NCI-H1092 treated with DMSO at 0.1 percent for 48 hours (cell line): ENCODE data around the gene KCNK10.
"Not testable (repeated sequence)": the region's sequence is repeated elsewhere in the genome, so short reads cannot be mapped to it uniquely, and the experiment has no call there.

ENCODE experiments used
- DNase-seq: peaks from one replicate; lab custom pipeline; 2025; lab: John Stamatoyannopoulos, UW

KCNK10 gene

DNA sequence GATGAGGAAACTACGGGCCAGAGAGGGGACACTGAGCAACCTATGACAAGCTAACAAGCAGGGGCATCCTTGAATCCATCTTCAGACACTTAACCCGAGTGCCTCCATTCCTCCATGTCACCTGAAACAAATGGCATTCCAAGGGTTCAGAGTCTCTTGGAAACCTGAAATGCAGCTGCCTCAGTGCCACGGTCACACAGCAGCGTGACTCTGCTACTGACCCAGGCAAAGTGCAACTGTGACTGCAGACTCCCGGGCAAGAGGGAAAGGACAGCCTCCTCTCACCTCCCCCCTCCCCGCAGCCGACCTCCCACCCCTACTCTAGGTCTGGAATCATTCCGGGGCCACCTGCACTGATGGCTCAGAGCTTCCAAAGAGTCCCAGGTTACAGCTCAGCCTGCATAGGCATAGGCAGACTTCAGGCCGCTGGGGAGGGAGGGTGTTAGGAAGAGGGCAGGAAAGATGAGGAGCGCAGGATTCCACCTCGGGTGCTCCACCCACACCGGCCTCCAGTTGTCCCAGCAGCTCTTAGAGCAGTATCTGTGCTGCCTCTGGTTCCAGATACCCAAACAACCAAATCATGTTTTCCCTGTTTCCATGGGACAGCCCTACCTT lies 53.2 kb downstream of the KCNK10 start:
- no peak for DNase-seq

DNA sequence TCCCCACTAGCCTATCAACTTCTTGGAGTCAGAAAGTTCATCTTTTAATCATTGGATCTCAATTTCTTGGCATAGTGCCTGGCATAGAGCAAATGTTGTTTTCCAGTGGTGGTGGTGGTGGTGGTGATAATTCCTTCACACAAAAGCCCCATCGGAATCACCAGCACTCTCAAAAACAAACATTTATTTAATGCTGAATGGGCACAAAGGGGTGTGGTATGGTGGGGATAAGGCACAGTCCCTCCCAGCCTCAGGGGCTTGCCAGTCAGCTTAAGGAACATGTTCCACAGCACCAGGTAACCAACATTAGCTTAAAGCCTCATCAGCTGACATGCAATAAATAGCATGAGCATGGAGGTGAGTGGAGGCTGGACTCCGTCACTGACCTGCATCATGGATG lies 56.6 kb downstream of the KCNK10 start:
- DNase-seq: no peak

DNA sequence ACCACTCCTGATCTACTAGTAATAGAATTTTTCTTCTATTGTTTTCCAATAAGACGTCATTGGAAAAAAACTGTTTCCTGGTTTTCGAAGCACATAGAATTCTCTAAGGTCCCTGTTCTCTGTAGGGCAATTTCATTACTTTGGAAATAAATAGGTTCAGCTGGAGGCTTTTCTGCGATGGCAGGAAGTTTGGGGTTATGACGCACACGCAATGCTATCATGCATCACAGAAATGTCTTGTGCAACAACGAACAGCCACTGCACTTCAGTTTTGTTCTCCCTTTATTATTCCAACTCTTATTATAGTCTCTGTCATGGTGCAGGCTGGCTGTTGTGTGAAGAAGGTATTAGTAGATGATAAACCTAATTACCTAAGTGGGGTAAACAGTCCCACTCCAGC lies 59.0 kb downstream of the KCNK10 start:
- no peak for DNase-seq

DNA sequence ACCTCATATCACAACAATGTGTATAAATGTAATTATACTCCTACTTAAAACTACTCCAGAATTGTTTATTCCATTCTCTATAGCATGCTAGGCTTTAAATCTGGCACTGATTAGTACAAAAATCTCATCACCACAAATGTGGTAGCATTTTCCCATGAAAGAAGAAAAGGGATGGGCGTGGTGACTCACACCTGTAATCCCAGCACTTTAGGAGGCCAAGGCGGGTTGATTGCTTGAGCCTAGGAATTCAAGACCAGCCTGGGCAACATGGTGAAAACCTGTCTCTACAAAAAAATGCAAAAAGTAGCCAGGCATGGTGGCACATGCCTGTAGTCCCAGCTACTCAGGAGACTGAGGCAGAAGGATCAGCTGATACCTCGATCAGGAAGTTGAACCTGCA lies 61.8 kb downstream of the KCNK10 start:
- DNase-seq: not testable (repeated sequence)

DNA sequence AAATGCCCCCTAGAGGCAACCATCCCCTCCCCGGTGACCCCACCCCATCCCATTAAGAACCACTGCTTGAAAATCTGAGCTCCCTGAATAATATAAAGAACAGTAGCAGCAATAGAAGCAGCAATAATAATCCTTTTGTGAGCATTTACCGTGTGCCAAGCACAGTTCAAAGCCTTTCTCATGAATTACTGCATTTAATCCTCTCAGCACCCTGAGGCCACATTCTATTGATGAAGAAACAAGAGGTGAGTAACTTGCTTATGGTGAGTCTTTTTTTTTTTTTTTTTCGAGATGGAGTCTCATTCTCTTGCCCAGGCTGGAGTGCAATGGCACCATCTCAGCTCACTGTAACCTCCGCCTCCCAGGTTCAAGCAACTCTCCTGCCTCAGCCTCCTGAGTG lies 65.0 kb downstream of the KCNK10 start:
- DNase-seq: no peak

DNA sequence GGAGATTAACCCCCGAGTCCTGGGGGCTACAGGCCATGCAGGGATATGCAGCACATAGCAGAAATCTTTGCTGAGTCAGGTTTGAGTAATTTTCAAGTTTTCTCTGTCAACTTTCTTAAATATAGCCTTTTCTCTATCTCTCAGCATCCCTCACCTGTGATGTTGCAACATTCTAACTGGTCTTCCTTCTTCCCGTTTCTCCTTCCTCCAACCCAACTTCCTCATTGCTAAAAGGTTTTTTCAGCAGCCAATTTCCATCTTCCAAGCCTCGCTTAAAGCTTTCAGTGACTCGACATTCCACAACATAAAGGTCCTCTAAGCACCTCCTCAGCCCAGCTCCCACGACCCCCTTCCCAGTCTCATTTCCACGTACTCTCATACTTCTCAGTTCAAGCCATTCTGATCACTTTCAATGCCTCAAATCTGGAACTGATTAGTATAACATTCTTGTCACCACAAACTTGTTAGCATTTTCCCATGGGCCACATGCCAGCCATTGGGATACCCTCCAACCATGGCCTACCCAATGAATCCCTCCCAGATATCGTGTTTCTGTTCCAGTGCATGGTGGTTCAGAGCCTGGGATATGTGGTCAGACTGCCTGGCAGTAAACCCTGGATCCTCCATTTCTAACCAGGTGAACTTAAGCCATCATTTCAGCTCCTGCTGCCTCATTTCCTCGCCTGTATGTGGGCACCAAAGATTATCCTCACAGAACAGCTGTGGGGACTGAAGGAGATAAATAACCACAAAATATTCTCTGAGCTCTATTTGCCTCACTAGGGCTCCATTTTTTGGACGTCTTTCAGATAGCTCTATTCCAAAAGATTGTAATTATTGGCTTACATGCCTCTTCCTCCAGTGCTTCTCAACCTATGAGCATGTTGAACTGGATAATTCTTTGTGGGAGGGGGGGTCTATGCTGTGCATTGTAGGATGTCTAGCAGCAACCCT lies 65.8 kb downstream of the KCNK10 start:
- DNase-seq: no peak

DNA sequence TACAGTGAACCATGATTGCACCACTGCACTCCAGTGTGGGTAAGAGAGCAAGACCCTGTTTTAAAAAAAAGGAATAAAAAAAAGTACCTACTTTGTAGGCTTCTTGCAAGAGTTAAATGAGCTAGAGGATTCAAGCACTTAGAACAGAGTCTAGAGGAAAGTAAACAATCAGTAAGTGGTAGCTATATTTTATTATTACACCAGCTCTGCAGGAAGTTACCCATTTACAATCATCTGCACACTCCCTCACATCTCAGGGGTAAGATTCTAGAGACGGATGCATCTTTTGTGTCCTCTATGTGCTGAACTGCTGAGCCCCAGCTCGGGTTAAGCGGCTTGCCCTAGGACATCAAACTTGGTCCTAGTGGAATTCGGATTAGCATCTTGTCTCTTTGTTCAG lies 67.3 kb downstream of the KCNK10 start:
- no peak for DNase-seq

DNA sequence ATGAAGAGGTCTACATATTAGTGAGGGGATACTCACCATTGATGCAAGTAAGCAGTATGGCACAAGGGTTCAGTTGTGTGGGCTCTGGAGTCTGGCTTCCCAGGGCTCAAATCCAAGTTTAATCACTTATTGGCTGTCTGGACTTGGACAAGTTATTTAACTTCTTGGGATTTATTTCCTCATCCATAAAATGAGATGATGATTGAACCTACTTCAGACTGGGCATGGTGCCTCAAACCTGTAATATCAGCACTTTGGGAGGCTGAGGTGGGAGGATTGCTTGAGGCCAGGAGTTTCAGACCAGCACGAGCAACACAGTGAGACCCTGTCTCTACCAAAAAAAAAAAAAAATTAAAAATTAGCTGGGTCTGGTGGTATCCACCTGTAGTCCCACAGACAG lies 67.9 kb downstream of the KCNK10 start:
- no peak for DNase-seq

DNA sequence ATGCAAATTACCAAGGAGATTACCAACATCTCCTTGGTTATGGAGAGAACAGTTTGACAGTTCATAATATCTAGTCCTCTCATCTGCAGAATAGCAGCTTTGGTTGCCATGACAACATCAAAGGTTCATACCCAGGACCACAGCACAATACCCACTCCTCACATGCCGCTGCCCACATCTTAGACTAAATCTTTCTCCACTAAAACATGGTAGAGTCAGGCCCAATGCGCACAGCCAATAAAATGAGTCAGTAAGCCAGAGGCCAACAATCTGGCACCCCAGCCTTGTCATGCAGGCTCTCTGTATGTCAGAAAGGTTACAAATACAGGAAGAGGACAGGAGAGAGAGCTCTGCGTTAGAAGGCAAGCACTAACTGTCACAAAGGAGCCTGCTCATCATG lies 70.6 kb downstream of the KCNK10 start:
- no peak for DNase-seq

DNA sequence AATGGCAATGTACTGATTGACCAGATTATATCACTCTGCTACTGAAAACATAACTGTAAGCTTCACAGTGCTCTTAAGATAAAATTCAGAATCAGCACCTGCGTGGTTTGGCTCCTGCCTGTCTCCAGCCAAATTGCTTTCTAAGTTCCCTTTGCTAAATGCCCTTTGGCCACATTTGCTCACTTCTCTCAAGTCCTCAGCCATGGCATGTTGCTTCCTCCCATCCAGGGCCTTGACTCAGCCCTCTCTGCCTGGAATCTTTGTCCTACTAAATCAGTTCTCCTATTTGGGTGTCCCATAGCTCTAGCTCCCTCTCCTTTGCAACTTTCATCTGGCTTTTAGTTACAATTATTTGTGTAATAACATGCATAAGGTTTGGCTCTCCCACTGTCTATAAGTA lies 71.4 kb downstream of the KCNK10 start:
- no peak for DNase-seq

DNA sequence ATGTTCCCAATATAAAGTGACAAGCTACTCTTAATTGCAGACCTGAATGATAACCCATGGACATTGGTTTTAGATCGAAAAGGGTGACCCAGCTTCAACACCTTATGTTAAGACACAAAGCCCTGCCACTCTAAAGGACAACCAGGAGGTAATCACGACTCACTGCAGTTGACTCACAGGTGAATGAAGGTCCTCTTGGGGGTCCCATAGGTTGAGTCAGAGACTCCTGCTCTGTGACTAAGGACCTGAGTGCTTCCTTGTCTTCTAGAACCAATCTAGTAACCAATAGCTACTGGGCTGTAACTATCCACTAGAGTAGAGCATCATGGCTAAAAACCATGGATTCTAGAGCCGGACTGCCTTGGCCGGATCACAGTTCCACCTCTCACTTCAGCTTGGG lies 73.8 kb downstream of the KCNK10 start:
- DNase-seq: no peak

DNA sequence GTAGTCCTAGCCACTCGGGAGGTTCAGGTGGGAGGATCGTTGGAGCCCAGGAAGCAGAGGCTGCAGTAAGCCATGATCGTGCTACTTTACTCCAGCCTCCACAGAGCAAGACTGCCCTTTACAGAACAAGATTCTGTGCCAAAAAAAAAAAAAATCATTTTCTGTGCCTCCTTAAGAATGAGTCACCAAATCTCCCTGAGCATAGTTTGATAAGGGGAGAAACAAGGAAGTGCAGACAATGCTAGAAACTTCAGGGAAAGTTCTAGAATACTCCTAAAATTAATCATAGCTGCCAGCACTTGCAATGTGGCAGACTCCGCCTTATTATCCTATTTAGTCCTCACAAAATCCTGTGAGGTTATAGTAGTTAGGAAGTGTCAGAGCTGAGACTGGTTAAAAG lies 74.5 kb downstream of the KCNK10 start:
- no peak for DNase-seq

DNA sequence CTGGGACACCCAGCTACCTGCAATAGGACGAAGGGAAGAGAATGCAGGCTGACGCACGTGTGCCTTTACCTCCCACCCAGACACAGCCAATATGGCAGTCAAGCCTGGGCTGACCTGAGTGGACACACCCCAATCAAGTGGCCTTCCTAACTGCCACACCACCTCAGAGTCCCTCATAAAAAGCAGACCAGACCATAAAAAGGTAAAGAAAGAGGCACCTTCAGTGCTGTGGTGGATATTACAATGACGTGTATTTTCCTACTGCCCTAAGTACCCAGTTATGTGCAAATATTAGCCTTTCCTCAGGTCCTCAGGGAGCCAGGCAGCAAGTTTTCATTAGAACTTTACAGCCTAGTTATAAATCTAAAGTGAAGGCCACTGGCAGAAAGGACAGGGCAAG lies 75.8 kb downstream of the KCNK10 start:
- DNase-seq: no peak

DNA sequence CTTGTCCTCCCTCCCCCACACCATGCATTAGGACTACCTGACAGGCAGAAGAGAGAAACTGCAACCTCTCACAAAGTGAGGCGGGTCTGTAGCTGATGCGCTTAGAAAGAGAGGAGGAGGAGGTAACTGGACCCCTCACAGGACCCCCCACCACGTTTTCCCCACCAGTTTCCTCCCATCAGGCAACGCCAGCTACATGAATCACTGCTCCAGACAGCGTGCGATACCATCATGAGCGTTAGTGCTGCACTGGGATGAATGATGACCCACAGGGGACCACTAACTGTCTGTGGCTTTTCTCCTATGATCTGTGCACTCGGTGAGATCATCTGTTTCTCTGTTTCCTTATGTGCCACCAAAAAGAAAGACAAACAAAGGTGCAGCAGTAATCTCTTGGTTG lies 77.7 kb downstream of the KCNK10 start:
- peak; percentile 58 for DNase-seq

DNA sequence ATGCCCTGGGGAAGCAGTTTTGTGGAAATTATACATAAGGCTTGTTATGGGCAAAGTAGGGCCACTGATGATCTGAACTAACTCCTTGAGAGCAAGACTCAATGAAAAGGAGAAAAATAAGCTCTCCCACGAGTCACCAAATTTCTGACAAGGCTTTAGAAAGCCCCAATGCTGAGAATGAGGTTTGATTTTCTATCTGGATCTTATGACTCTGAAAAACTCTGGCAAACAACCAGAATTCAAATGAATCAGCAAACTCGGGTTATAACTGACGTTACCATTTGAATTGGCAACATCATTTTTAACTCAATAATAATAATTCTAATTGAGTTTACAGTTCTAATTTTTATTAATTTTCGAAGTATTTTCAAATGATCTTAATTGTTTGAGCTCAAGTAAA lies 79.1 kb downstream of the KCNK10 start:
- no peak for DNase-seq

DNA sequence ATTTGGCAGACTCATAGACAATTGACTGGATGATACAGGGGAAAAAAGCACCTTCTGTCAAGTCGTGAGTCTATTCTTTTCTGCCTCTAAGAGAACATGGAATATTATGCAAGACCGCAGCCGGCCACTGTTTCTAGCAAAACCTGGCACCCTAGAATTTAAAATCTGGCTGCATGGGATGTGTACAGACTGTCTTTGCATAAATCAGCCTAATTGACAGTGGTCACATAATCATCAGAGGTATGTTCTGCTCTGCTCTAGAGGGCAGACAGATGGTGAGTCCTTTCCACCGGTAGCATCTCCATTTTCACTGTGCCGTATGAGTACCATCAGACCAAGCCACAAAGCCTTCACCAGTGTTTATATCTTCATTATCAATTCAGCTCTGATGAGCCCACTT lies 80.6 kb downstream of the KCNK10 start:
- no peak for DNase-seq

DNA sequence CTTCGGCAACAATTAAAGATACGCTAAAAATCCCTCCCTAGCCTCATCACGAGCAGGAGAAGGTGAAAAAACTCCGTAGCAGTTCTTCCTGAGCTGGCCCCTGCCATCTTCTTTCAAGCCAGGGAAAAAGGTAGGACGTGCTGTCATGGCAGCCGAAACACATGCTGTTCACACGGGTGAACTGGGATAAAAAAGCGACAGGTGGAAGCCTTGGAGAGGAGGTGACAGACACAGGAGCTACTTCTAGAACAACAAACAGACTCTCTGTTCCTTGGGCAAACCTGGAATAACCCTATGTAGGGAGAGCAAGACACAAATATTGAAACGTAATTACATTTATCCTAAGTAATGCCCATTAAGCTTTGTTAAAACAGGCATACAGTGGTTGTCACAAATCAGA lies 81.3 kb downstream of the KCNK10 start:
- DNase-seq: no peak

DNA sequence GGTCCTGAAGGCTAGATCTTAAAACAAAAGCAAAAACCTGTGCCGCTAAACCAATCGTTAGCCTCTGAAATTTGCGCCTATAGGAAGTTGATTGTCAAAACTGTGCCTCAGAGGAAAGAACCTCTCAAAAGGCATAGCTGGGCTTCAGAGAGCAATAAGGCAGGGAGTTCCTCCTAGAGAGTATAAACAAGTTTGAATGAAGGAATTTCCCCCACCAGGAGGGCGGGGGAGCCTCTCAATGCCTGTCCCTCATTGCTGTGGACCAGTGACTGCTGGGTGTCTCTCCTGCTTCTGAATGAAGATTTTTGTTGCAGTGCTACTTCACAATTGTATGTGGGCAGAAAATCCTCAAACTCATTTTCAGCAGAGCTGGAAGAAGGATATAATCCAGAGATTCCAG lies 88.6 kb downstream of the KCNK10 start:
- DNase-seq: no peak

DNA sequence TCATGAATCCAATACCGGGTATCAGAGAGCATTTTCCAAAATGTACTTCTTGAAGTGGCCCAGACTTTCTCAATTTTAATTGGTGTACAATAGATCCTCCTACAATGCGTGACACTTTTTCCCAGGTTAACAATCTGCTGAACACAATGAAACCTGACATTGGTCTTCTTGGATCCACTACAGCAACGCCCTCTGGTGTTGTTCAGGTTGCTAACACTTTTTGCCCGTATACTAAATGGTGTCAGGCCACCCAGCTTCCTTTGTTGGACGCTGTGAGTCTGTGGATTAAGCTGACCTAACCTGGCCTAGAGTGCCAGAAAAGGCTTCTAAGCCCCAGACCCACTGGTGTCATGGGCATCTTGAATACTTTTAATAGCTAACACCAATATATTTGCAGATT lies 89.2 kb downstream of the KCNK10 start:
- DNase-seq: peak; percentile 14

DNA sequence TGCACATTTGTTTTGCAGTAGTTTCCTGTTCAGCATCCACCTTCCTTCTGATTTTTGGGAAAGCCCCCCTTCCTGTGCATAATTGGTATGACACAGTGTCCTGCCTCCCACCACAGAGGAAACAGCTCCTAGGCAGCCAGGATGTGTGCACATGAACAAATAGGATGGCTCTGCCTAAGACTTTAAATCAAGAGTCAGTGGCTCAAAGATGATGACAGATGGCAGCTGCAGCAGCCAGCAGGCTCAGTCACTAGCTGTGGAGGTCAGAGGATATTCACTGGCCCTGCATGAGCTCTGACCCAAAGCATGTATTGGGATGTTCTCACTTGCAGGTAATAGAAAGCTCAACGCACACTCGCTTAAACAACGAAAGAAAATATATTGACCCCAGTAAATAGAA lies 90.3 kb downstream of the KCNK10 start:
- no peak for DNase-seq

DNA sequence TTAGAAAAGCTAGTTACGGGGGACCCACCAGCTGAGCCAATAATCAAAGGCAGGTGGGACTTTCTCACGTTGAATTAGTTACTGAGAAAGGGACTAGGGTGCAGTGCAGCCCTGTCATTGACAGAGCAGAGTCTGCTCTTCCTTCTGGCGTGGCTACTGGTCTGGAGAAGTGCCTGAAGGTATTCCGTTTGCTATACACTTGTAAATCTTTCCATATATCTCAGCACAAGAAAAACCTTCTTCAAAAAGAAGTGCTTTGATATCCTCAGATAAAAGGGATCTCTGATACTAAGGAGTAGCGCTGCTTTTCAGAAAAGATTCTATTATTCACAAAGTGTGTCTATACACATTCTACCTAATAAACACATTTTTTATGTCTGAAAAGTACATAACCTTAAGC lies 91.5 kb downstream of the KCNK10 start:
- DNase-seq: no peak

DNA sequence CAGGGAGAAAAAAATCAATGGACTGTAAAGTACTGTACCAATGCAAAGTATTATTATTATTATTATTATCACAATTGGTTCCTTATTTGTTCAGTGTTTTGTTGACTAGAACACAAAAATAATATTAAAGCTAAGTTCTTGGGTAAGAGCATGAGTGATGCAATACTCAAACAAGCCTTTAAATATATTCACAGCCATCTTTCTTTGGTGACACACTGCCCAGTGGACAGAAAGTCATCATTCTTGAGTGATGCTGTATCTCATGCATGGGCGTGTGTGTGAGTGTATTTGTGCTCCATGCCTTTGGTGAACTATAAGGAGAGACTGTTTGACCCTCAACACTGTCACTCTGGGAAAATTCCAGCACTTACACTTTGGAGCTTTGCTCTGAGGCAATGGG lies 93.6 kb downstream of the KCNK10 start:
- no peak for DNase-seq

DNA sequence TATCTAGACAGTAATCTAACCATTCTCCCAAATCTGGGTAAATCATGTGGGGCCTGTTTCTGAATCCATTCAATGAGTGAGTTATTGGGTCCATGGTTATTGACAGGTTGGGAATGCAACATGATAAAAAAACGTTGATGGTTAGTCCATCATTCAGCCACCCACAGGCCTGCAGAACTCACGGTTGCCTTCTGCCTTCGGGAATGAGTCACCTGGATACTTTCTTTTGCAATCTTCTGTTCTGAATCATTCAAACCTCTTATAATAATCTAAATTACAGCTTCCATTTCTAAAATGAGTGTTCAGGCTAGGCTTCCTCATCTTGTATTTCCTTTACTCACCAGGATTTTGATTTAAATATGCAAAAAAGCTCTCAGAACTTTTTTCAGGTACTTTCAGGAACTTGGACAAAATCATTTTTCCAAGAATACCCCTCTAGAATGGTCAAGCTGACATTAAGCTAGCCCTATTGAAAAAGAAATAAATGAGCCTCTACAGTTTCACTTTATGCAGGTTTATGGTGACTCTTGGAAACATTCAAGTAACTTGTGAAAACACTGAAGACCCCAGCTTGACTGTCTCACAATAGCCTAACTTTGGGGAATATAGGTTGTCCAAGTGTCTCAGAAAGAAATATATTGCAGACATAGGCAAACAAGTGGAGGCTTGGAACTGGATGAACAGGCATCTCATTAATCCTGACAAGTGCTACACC lies 94.4 kb downstream of the KCNK10 start:
- no peak for DNase-seq
